Measurements from ENCODE around the gene CCNG1. TPM values are rescaled to one million over a fixed set of nuclear protein-coding genes. Genes with fewer than 3 reads are reported as not detected.

The CCNG1 gene
- total RNA-seq, 1 donor from 2014 or later: 86.8 TPM

GRCh38 chr5:163473635-163474243 is 36.3 kb downstream of the CCNG1 start:
- intact Hi-C loops (cut with DNase I): no loop called here
- ATAC-seq (ENCODE audit: poor library complexity) (no peak), DNase-seq (no peak)

GRCh38 chr5:163475411-163475810 is 38.0 kb downstream of the CCNG1 start:
- ATAC-seq (ENCODE audit: poor library complexity) (no peak), DNase-seq (no peak)
- intact Hi-C loops (cut with DNase I): no loop called here

- no peak for DNase-seq
- no peak for ATAC-seq (ENCODE audit: poor library complexity)
- intact Hi-C loops (cut with DNase I): no loop called here
These were observed 41.0 kb downstream of the CCNG1 start for GRCh38 chr5:163478126-163478981.

- intact Hi-C loops (cut with DNase I): no loop called here
These were observed 41.5 kb downstream of the CCNG1 start for GRCh38 chr5:163478982-163479271.

GRCh38 chr5:163489055-163489744 is 51.8 kb downstream of the CCNG1 start:
- no peak for DNase-seq
- intact Hi-C loops (cut with DNase I): no loop called here
- no peak for ATAC-seq (ENCODE audit: poor library complexity)

More at GRCh38 chr5:163478982-163479271, 41.5 kb downstream of the CCNG1 start:
- ATAC-seq (ENCODE audit: poor library complexity): no peak
- no peak for DNase-seq

GRCh38 chr5:163489745-163490075 is 52.3 kb downstream of the CCNG1 start:
- DNase-seq (no peak), ATAC-seq (ENCODE audit: poor library complexity) (no peak)
- intact Hi-C loops (cut with DNase I): no loop called here

Other genes with a start within 250 kb of the CCNG1 start
- 12.9 TPM for gene NUDCD2, start 22.5 kb downstream of the CCNG1 start, total RNA-seq
- gene HMMR, start 23.0 kb downstream of the CCNG1 start, total RNA-seq: 0.54 TPM
- 60.0 TPM for gene MAT2B, start 68.0 kb downstream of the CCNG1 start, total RNA-seq

Measured in Right ventricle myocardium superior (tissue), 1 donor.